KMS-11 (cell line): ENCODE measurements around the gene CPPED1.

ENCODE experiments used
- H2AFZ ChIP-seq: fragments of 200-600 bp; sonication (generic); 2 replicates; pipeline ENCODE4 v1.6.1; 2016; ENCODE audit warnings: antibody characterized with exemption, mixed run types, low read depth
- H3K27ac ChIP-seq: fragments of 200-600 bp; sonication (generic); 2 replicates; pipeline ENCODE4 v1.6.1; 2016; ENCODE audit warnings: mild to moderate bottlenecking, mixed run types
- H3K27me3 ChIP-seq: fragments of 200-600 bp; sonication (generic); 2 replicates; pipeline ENCODE4 v1.6.1; 2017; ENCODE audit warnings: mild to moderate bottlenecking, low read depth, mixed run types, moderate library complexity; ENCODE audit not compliant: insufficient read depth
- H3K36me3 ChIP-seq: fragments of 200-600 bp; sonication (generic); 2 replicates; pipeline ENCODE4 v1.6.1; 2017; ENCODE audit warnings: mild to moderate bottlenecking, mixed run types; ENCODE audit not compliant: insufficient read depth
- H3K4me1 ChIP-seq: fragments of 200-600 bp; sonication (generic); 2 replicates; pipeline ENCODE4 v1.6.1; 2016; ENCODE audit warnings: mild to moderate bottlenecking, low read depth, mixed run types; ENCODE audit not compliant: poor library complexity, severe bottlenecking
- H3K4me2 ChIP-seq: fragments of 200-600 bp; sonication (generic); 2 replicates; pipeline ENCODE4 v1.7.0; 2016; ENCODE audit warnings: mild to moderate bottlenecking, mixed run types
- H3K4me3 ChIP-seq: fragments of 200-600 bp; sonication (generic); IDR thresholded peaks from 2 replicates; pipeline ENCODE4 v1.6.1; 2017; ENCODE audit warnings: low read depth, low read length, mixed read lengths; ENCODE audit not compliant: insufficient read depth
- H3K79me2 ChIP-seq: fragments of 200-600 bp; sonication (generic); 2 replicates; pipeline ENCODE4 v1.6.1; 2016; ENCODE audit warnings: low read depth, mixed run types; ENCODE audit not compliant: insufficient read depth
- H3K9ac ChIP-seq: fragments of 200-600 bp; sonication (generic); 2 replicates; pipeline ENCODE4 v1.6.1; 2016; ENCODE audit warnings: mild to moderate bottlenecking, mixed run types
- H4K20me1 ChIP-seq: fragments of 200-600 bp; sonication (generic); 2 replicates; pipeline ENCODE4 v1.6.1; 2016; ENCODE audit warnings: mild to moderate bottlenecking, mixed run types; ENCODE audit not compliant: insufficient read depth
- TF ChIP-seq, protein P1 (sequence below): fragments of 200-600 bp; sonication (generic); conservative IDR thresholded peaks from 2 replicates; pipeline ENCODE4 v1.6.1; 2017; ENCODE audit warnings: low read depth, mild to moderate bottlenecking, antibody characterized with exemption, low read length, moderate library complexity, mixed read lengths

The CPPED1 gene

GRCh38 chr16:12704492-12705111, 99.1 kb downstream of the CPPED1 start:
- Histone ChIP-seq H3K4me2 (no peak overlapping the region), H3K27ac (no peak overlapping the region), H3K9ac (no peak overlapping the region), H2AFZ (no peak overlapping the region), H3K79me2 (no peaks in the 10 kb centered on the region), H3K36me3 (no peaks in the 10 kb centered on the region), H3K4me3 (no peak overlapping the region), H3K27me3 (no peaks in the 10 kb centered on the region), H4K20me1 (no peaks in the 10 kb centered on the region), H3K4me1 (no peaks in the 10 kb centered on the region)
- TF ChIP-seq, protein P1, sequence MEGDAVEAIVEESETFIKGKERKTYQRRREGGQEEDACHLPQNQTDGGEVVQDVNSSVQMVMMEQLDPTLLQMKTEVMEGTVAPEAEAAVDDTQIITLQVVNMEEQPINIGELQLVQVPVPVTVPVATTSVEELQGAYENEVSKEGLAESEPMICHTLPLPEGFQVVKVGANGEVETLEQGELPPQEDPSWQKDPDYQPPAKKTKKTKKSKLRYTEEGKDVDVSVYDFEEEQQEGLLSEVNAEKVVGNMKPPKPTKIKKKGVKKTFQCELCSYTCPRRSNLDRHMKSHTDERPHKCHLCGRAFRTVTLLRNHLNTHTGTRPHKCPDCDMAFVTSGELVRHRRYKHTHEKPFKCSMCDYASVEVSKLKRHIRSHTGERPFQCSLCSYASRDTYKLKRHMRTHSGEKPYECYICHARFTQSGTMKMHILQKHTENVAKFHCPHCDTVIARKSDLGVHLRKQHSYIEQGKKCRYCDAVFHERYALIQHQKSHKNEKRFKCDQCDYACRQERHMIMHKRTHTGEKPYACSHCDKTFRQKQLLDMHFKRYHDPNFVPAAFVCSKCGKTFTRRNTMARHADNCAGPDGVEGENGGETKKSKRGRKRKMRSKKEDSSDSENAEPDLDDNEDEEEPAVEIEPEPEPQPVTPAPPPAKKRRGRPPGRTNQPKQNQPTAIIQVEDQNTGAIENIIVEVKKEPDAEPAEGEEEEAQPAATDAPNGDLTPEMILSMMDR: no peak

GRCh38 chr16:12703935-12704334, 99.8 kb downstream of the CPPED1 start:
- H4K20me1 ChIP-seq: no peaks in the 10 kb centered on the region
- no peak overlapping the region for H3K4me2 ChIP-seq
- TF ChIP-seq, protein P1: no peak
- no peaks in the 10 kb centered on the region for H3K36me3 ChIP-seq
- no peaks in the 10 kb centered on the region for H3K4me1 ChIP-seq
- H3K27ac ChIP-seq: no peak overlapping the region
- H3K9ac ChIP-seq: no peak overlapping the region
- no peak overlapping the region for H2AFZ ChIP-seq
- H3K4me3 ChIP-seq: no peak overlapping the region
- no peaks in the 10 kb centered on the region for H3K79me2 ChIP-seq
- no peaks in the 10 kb centered on the region for H3K27me3 ChIP-seq

GRCh38 chr16:12700161-12700560, 103.5 kb downstream of the CPPED1 start:
- H3K9ac ChIP-seq: no peak overlapping the region
- H3K27me3 ChIP-seq: no peaks in the 10 kb centered on the region
- H3K36me3 ChIP-seq: no peaks in the 10 kb centered on the region
- no peak overlapping the region for H3K27ac ChIP-seq
- H3K4me1 ChIP-seq: no peaks in the 10 kb centered on the region
- no peak overlapping the region for H3K4me3 ChIP-seq
- TF ChIP-seq, protein P1: no peak
- no peak overlapping the region for H2AFZ ChIP-seq
- no peaks in the 10 kb centered on the region for H3K79me2 ChIP-seq
- no peak overlapping the region for H3K4me2 ChIP-seq
- no peaks in the 10 kb centered on the region for H4K20me1 ChIP-seq

DNA sequence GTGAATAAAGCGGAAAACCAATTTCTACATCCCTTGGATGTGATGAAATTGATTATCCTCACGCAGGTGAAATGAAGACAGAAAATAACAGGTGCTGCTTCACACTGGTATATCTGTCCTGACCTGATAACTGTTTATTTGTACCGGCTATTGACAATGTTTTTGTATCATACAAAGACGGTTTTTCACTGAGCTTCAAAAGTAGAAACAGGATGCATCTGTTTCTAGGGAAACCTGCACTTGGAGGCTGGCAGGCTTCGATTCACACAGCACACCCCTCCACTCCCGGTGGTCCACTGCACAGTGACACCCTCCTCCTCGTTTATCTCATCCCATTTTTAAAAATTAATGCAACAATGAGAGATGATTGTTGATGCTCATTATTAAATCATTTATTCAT, 104.5 kb downstream of the CPPED1 start:
- H3K27ac ChIP-seq: no peak overlapping the region
- no peak overlapping the region for H2AFZ ChIP-seq
- no peak overlapping the region for H3K4me2 ChIP-seq
- no peaks in the 10 kb centered on the region for H3K27me3 ChIP-seq
- H3K4me1 ChIP-seq: no peaks in the 10 kb centered on the region
- TF ChIP-seq, protein P1: no peak
- H3K9ac ChIP-seq: no peak overlapping the region
- no peaks in the 10 kb centered on the region for H3K79me2 ChIP-seq
- no peaks in the 10 kb centered on the region for H3K36me3 ChIP-seq
- no peaks in the 10 kb centered on the region for H4K20me1 ChIP-seq
- H3K4me3 ChIP-seq: no peak overlapping the region
